Fibroblast of pulmonary artery (primary cell): ENCODE measurements around the gene PEX14.

ENCODE experiments used
- DNase-seq: peaks from one replicate; pipeline ENCODE4 v3.0.0-alpha.2; 2010; ENCODE audit warnings: low read depth
- H3K4me3 ChIP-seq: replicated peaks from 2 replicates; pipeline ENCODE4 v1.5.1; 2011; ENCODE audit warnings: low read depth, mild to moderate bottlenecking, control low read depth, low read length, moderate library complexity
- TF ChIP-seq, protein P1 (sequence below): IDR thresholded peaks from 2 replicates; pipeline ENCODE4 v1.5.1; 2011; ENCODE audit warnings: mild to moderate bottlenecking, control low read depth, low read length, inconsistent platforms; ENCODE audit errors: missing control alignments

The PEX14 gene

GRCh38 chr1:10432910-10433700 lies 41.6 kb upstream of the PEX14 start:
- H3K4me3 ChIP-seq = no peak overlapping the region
- TF ChIP-seq, protein P1, sequence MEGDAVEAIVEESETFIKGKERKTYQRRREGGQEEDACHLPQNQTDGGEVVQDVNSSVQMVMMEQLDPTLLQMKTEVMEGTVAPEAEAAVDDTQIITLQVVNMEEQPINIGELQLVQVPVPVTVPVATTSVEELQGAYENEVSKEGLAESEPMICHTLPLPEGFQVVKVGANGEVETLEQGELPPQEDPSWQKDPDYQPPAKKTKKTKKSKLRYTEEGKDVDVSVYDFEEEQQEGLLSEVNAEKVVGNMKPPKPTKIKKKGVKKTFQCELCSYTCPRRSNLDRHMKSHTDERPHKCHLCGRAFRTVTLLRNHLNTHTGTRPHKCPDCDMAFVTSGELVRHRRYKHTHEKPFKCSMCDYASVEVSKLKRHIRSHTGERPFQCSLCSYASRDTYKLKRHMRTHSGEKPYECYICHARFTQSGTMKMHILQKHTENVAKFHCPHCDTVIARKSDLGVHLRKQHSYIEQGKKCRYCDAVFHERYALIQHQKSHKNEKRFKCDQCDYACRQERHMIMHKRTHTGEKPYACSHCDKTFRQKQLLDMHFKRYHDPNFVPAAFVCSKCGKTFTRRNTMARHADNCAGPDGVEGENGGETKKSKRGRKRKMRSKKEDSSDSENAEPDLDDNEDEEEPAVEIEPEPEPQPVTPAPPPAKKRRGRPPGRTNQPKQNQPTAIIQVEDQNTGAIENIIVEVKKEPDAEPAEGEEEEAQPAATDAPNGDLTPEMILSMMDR = no peak
- no peak for DNase-seq

DNA sequence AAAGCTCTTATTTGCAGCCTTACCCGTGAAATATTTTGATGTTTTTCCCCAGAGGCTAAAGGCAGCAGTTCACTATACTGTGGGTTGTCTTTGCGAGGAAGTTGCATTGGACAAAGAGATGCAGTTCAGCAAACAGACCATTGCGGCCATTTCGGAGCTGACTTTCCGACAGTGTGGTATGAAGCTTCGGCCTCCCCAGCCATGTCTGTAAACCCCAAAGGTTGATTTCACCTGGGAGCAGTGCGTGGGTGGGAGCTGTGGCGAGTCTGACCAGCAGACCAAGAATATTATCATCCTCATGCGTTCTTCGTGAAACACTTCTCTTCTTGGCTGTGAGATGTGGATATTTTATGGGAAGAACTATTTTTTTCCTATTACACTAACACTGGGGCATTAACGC lies 41.0 kb upstream of the PEX14 start:
- H3K4me3 ChIP-seq = no peak overlapping the region
- DNase-seq = no peak
- TF ChIP-seq, protein P1 = no peak

- no peak for DNase-seq
- H3K4me3 ChIP-seq = no peak overlapping the region
- TF ChIP-seq, protein P1 = no peak
These were observed 40.2 kb upstream of the PEX14 start for GRCh38 chr1:10434590-10434989.

GRCh38 chr1:10437052-10437451 lies 37.7 kb upstream of the PEX14 start:
- TF ChIP-seq, protein P1 = no peak
- H3K4me3 ChIP-seq = no peak overlapping the region
- no peak for DNase-seq

DNA sequence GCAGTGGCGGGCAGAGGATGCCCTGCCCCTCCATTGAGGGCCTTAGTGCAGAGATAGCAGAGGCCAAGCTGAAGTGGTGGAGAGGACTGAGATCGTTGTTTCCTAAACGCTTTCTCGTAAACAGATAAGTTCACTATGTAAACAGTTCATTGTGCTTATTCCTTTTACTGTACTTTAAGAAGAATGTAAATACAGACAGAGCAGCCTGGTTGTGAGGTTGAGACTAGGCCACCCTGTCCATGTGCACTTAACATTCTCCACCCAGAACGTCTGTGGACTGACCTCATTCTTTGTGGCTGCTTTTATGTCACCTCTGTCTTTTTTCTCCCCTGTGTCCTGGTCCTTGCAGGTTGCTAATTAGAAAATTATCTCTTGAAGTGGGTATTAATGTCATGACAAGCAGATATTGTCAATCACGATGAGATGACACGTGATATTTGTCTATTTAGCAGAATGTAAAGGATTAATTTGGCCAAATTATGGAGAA lies 36.0 kb upstream of the PEX14 start:
- no peak for DNase-seq
- TF ChIP-seq, protein P1 = no peak
- no peak overlapping the region for H3K4me3 ChIP-seq

- no peak for DNase-seq
- TF ChIP-seq, protein P1 = no peak
- H3K4me3 ChIP-seq = no peak overlapping the region
These were observed 34.4 kb upstream of the PEX14 start for GRCh38 chr1:10440305-10440704.

DNA sequence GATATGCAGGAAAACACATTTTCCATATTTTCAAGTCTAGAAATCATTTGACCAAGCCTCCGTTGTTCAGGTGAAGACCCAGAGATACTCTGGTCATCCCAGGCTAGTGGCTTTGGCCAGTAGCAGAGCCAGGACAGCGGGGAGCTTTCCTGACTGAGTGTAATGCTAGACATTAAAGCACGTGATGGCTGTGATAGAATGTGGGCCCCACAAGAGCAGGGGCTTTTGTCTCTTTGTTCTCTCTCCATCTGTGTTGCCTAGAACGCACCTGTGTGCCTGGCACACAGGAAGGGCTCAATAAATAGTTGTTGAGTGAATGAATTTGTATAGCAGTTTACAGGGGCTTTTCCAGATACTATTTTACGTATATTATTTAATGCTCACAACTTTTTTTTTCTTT lies 34.0 kb upstream of the PEX14 start:
- DNase-seq = no peak
- H3K4me3 ChIP-seq = no peak overlapping the region
- TF ChIP-seq, protein P1 = no peak
